Left ventricle myocardium inferior (tissue), 1 donor: Measurements from ENCODE around the gene C20orf96. TPM values are rescaled to one million over a fixed set of nuclear protein-coding genes. Genes with fewer than 3 reads are reported as not detected.

Experiments used
- DNase-seq: peaks from one replicate; pipeline ENCODE4 v3.0.0-alpha.2; 2020
- H3K27ac ChIP-seq: fragments of 200-600 bp; replicated peaks from 2 replicates; pipeline ENCODE4 v1.8.0; 2021
- H3K27me3 ChIP-seq: fragments of 200-600 bp; 2 replicates; pipeline ENCODE4 v1.8.0; 2021; ENCODE audit warnings: low read depth
- H3K36me3 ChIP-seq: fragments of 200-600 bp; 2 replicates; pipeline ENCODE4 v1.8.0; 2021
- H3K4me1 ChIP-seq: fragments of 200-600 bp; 2 replicates; pipeline ENCODE4 v1.8.0; 2021
- H3K4me3 ChIP-seq: fragments of 200-600 bp; 2 replicates; pipeline ENCODE4 v1.8.0; 2021; ENCODE audit warnings: mild to moderate bottlenecking, moderate library complexity
- H3K9me3 ChIP-seq: fragments of 200-600 bp; replicated peaks from 2 replicates; pipeline ENCODE4 v1.8.0; 2021
- CTCF ChIP-seq: fragments of 200-600 bp; IDR thresholded peaks from 2 replicates; pipeline ENCODE4 v1.8.0; 2021; ENCODE audit warnings: antibody characterized with exemption, mild to moderate bottlenecking, borderline replicate concordance
- intact Hi-C: fragments of 100-400 bp; cut with micrococcal nuclease; formaldehyde crosslinking; loops from one replicate; pipeline ENCODE4 v1.11.0; 2022
- total RNA-seq: library from RNA; stranded (reverse); fragmentation: NEBNext Ultra II Directional; extraction: Animal tissue kit (Norgen Biotek cat#: 25700); gene quantifications from one replicate; pipeline ENCODE4 v1.2.1, GENCODE V29; 2021
- donor health status: DM: no; HTN: yes; CAD: no; lungs with severe emphysema.

Gene C20orf96
- total RNA-seq, 1 donor from 2014 or later = 6.6 TPM

GRCh38 chr20:328975-329695, 38.6 kb upstream of the C20orf96 start:
- no peaks in the 10 kb centered on the region for H3K9me3 ChIP-seq
- no peak for DNase-seq
- H3K4me1 ChIP-seq = peaks cover 52% of the 10 kb centered on the region
- no peak for TF ChIP-seq CTCF
- H3K36me3 ChIP-seq = no peaks in the 10 kb centered on the region
- no peaks in the 10 kb centered on the region for H3K27me3 ChIP-seq
- H3K4me3 ChIP-seq = no peak overlapping the region
- intact Hi-C loops = no loop called here
- peak overlapping the region; percentile 98 for H3K27ac ChIP-seq

- Histone ChIP-seq H3K36me3 (no peaks in the 10 kb centered on the region), H3K4me3 (peak overlapping the region; percentile 83), H3K27ac (peak overlapping the region; percentile 98), H3K4me1 (peaks cover 60% of the 10 kb centered on the region), H3K9me3 (no peaks in the 10 kb centered on the region), H3K27me3 (no peaks in the 10 kb centered on the region)
- intact Hi-C loops = no loop called here
- TF ChIP-seq CTCF = no peak
- no peak for DNase-seq
Observed at GRCh38 chr20:328027-328974, 37.8 kb upstream of the C20orf96 start.

- DNase-seq = peak; percentile 83
- H3K27ac ChIP-seq = peak overlapping the region; percentile 98
- H3K4me3 ChIP-seq = peak overlapping the region; percentile 83
- H3K36me3 ChIP-seq = no peaks in the 10 kb centered on the region
- no peaks in the 10 kb centered on the region for H3K27me3 ChIP-seq
- TF ChIP-seq CTCF = no peak
- H3K9me3 ChIP-seq = no peaks in the 10 kb centered on the region
- intact Hi-C loops = no loop called here
- H3K4me1 ChIP-seq = peaks cover 61% of the 10 kb centered on the region
Observed at GRCh38 chr20:327186-328026, 36.9 kb upstream of the C20orf96 start.

- H3K27ac ChIP-seq = peak overlapping the region; percentile 98
- intact Hi-C loops = no loop called here
- H3K4me1 ChIP-seq = peaks cover 61% of the 10 kb centered on the region
Observed at GRCh38 chr20:326645-327185, 36.2 kb upstream of the C20orf96 start.

More at GRCh38 chr20:326645-327185, 36.2 kb upstream of the C20orf96 start:
- peak; percentile 37 for DNase-seq
- Histone ChIP-seq H3K27me3 (no peaks in the 10 kb centered on the region), H3K36me3 (no peaks in the 10 kb centered on the region), H3K4me3 (peak overlapping the region; percentile 83), H3K9me3 (no peaks in the 10 kb centered on the region)
- TF ChIP-seq CTCF = no peak
